Activated CD8-positive, alpha-beta memory T cell treated with anti-CD3 and anti-CD28 coated beads, Interleukin-2, amount 50 U/mL, for 1 hour (primary cell): ENCODE measurements around the gene CREBRF.
"Not testable (repeated sequence)": the region's sequence is repeated elsewhere in the genome, so short reads cannot be mapped to it uniquely, and the experiment has no call there.

Experiments used
- DNase-seq: peaks from one replicate; pipeline ENCODE4 v3.0.0-alpha.2; 2020; ENCODE audit errors: extremely low read depth

The CREBRF gene

GRCh38 chr5:173035904-173036707 lies 20.0 kb upstream of the CREBRF start:
- no peak for DNase-seq

GRCh38 chr5:173039188-173039587 lies 17.0 kb upstream of the CREBRF start:
- DNase-seq = no peak

- no peak for DNase-seq
These were observed 16.2 kb upstream of the CREBRF start for GRCh38 chr5:173039964-173040363.

GRCh38 chr5:173041881-173042762 lies 14.0 kb upstream of the CREBRF start:
- no peak for DNase-seq

GRCh38 chr5:173042763-173043107 lies 13.4 kb upstream of the CREBRF start:
- DNase-seq = no peak

- DNase-seq = no peak
These were observed 10.7 kb upstream of the CREBRF start for GRCh38 chr5:173045474-173045873.

GRCh38 chr5:173047096-173047837 lies 8.9 kb upstream of the CREBRF start:
- not testable (repeated sequence) for DNase-seq

- DNase-seq = no peak
These were observed 8.4 kb upstream of the CREBRF start for GRCh38 chr5:173047838-173048105.

- DNase-seq = no peak
These were observed 5.4 kb upstream of the CREBRF start for GRCh38 chr5:173050791-173051190.

- no peak for DNase-seq
These were observed 4.4 kb upstream of the CREBRF start for GRCh38 chr5:173051746-173052145.

- no peak for DNase-seq
These were observed 3.1 kb upstream of the CREBRF start for GRCh38 chr5:173053041-173053440.

GRCh38 chr5:173055042-173055721 lies 970 bp upstream of the CREBRF start:
- no peak for DNase-seq

- DNase-seq = no peak
These were observed 500 bp upstream of the CREBRF start for GRCh38 chr5:173055722-173055982.

- DNase-seq = peak; percentile 65
These were observed 570 bp downstream of the CREBRF start for GRCh38 chr5:173056783-173057061.

GRCh38 chr5:173057062-173057924 lies 1.1 kb downstream of the CREBRF start:
- peak; percentile 96 for DNase-seq

GRCh38 chr5:173062141-173062540 lies 6.0 kb downstream of the CREBRF start:
- DNase-seq = no peak

- DNase-seq = no peak
These were observed 9.0 kb downstream of the CREBRF start for GRCh38 chr5:173065155-173065554.

- DNase-seq = no peak
These were observed 13.5 kb downstream of the CREBRF start for GRCh38 chr5:173069671-173070070.

GRCh38 chr5:173075137-173075843 lies 19.1 kb downstream of the CREBRF start:
- DNase-seq = no peak

- DNase-seq = no peak
These were observed 19.8 kb downstream of the CREBRF start for GRCh38 chr5:173075970-173076369.

GRCh38 chr5:173076471-173076870 lies 20.3 kb downstream of the CREBRF start:
- not testable (repeated sequence) for DNase-seq
